HG02623 (cell line): Measurements from ENCODE around the gene TMEM150B.
A peak's percentile ranks its signal among the peaks of the same experiment; 100 is the strongest.
"Not testable (repeated sequence)": the region's sequence is repeated elsewhere in the genome, so short reads cannot be mapped to it uniquely, and the experiment has no call there.

Experiments used
- ATAC-seq: cut with Tn5 transposase; IDR thresholded peaks from one replicate; pipeline ENCODE4 v1.9.1; 2021; ENCODE audit warnings: moderate library complexity; ENCODE audit not compliant: unreplicated experiment

The TMEM150B gene

GRCh38 chr19:55339889-55340783, 15.0 kb upstream of the TMEM150B start:
- ATAC-seq: no peak

DNA sequence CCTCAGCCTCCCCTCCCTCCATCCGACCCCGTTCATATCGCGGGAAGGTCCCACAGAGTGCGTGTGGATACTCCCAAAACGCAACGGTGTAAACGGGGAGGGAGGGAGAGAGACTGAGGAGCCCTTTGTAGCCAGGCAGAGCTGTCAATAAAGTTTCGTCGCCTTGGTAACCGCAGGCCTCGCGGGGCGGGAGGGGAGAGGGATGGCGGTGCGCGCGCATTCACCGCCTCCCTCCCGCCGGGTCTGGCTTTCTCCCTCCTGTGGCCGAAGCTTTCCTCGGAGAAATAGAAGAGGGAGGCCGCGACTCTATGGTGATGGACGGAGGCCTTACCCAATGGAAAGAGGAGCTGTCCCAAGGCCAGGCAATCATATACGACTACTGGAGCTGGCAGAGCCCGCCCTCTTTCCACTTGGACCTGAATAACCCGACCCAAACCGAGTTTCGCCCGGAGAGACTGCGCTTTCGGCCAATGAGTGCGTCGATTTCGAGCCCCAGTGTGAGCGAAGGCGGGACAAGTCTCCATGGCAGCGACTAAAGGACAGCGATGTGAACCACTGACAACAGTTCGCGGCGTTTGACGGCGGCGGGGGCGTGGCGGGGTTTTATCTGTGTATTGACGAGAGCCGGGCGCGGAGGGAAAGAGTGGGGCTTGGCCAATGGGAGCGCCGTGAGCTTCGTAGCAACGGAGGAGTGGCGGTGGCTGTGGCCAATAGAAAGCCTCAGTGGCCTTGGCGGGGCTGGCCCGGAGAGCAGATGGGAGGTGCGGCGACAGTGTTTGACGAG, 14.2 kb upstream of the TMEM150B start, which contains the start of gene KMT5C:
KMT5C (plus strand) TSS at position 772 of the 784 bp plus-strand sequence. CDS start 2,061 bp downstream, outside the sequence.
- ATAC-seq: peak; percentile 82

GRCh38 chr19:55336101-55336500, 11.0 kb upstream of the TMEM150B start:
- ATAC-seq: no peak

DNA sequence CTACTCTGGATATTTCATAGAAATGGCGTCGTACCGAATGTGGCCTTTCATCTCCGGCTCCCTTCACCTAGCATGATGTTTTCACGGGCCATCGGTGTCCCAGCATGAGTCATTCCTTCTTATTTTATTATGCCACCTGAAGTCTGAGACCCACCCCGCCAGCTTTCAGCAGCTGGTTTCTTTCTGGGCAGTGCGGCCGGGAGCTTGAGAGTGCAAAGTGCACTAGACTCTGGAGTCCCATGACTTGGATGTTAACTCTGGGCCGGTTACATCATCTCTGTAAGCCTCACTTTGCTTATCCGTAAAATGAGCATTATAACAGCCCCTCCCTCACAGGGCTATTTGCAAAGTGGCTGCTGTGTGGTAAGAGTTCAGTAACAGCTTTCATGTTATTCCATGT, 8.7 kb upstream of the TMEM150B start:
- ATAC-seq: no peak

DNA sequence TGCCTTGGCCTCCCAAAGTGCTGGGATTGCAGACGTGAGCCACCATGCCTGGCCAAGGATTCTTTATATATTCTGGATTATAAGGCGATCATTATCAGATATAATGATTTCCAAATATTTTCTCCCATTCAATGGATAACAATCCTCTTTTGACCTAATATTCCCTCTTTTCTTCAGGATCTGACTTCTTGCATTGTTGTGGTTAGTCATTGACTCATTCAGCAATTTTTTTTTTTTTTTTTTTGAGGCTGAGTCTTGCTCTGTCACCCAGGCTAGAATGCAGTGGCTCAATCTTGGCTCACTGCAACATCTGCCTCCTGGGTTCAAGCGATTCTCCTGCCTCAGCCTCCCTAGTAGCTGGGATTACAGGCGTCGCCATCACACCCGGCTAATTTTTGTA, 4.7 kb upstream of the TMEM150B start:
- not testable (repeated sequence) for ATAC-seq

- not testable (repeated sequence) for ATAC-seq
These were observed 3.7 kb upstream of the TMEM150B start for GRCh38 chr19:55328774-55329318.

GRCh38 chr19:55324662-55325061, 479 bp downstream of the TMEM150B start:
- no peak for ATAC-seq

DNA sequence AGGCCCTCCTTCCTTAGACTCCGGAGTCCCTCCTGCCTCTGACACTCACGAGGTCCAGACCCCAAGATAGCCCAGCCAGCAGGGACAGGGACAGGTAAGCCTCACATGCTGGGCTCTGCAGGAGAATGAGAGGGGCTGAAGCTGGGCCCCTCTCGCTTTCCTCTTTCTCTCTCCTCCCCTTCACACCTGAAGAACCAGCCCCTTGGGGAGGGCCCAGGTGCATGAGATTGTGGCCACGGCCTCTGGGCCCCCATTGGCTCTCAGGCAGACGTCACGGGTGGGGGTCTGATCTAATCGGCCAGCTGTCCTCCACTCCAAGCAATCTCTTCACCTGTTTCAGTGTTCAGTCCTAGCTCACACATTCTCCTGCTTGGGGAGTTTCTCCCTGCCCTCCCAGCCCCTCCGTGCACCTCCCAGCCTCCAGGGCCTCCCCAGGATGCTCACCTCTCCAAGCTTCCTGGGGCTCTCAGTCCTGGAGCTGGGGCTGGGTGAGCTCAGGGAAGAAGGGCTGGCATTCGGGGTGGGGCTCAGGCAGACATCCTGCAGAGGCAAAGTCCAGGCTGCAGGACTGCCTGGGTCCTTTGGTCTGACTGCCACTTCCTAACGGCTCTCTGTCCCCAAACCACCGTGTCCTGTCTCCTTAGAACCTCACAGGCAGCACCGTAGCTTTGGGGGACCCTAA, 2.8 kb downstream of the TMEM150B start:
- no peak for ATAC-seq

DNA sequence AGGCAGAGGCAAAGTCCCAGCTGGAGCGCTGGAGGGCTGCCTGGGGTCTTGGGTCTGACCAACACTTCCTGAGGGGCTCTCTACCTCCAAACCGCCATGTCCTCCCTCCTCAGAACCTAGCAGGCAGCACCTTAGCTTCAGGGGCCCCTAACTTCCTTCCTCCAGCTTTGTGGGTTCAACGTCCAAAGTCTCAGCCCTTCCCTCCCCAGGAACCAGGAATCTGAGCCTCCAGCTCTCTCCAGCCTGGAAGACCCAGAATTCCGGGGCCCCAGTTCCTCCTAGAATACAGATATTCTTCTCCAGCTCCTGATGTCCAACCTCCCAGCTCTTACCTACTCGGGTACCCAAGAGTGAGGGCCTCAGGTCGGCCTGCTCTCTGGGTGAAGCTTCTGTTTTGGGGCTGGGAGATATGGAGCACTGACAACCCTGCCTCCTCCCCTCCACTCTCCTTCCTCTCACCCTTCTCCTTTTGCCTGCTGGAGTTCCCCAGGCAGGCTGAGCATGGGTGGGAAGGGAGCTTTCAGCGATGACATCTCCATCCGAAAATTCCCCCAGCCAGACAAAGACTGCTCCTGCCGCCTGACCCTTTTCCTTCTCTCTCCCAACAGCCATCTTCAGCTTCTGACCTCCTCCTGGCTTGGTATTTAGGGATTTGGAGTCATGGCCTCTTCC, 3.5 kb downstream of the TMEM150B start:
- no peak for ATAC-seq

GRCh38 chr19:55320844-55321419, 4.2 kb downstream of the TMEM150B start:
- no peak for ATAC-seq

GRCh38 chr19:55319785-55320184, 5.4 kb downstream of the TMEM150B start:
- ATAC-seq: no peak

DNA sequence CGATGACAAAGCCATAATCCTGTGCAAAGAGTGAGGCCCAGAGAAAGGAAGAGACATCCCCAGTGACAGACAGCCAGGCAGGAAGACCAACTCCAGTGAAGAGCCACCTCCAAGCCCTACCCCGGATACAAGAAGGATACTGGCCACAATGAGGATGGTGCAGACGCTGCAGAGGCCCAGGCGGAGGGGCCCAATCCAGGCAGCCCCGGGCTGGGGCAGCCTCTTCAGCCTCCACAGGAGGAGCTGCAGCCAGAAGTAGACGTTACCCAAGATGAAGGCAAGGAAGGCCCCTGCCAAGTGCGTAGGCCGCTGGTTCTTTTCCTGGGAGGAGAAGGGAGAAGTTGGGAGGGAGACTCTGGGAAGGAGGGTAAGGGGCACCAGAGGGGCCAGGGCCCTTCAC, 8.5 kb downstream of the TMEM150B start:
- no peak for ATAC-seq

DNA sequence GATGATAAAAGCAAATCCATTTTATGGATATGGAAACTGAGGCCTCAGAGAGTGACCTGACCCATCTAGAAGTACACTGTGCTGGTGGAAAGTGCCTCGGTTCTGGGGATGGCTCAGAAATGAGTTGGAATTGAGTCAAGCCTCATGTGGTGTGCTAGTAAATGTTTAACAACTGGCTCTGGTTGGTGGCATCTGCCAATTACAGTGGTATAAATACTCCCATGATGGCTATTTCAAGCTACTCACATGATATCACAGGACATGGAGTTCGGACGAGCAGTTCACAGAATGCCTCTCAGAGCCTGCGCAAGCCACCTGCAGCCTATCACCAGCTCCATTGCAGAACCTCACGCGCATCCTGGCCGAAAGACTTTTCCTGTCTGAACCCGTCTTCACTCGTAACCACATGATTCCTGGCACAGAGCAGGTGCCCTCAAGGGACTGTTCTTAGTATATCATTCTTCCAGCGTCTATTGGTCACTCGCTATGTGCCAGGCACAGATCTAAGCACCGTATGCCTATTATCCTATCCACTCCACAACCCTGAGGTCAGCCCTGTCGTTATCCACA, 9.1 kb downstream of the TMEM150B start:
- no peak for ATAC-seq

GRCh38 chr19:55314396-55314795, 10.7 kb downstream of the TMEM150B start:
- no peak for ATAC-seq

DNA sequence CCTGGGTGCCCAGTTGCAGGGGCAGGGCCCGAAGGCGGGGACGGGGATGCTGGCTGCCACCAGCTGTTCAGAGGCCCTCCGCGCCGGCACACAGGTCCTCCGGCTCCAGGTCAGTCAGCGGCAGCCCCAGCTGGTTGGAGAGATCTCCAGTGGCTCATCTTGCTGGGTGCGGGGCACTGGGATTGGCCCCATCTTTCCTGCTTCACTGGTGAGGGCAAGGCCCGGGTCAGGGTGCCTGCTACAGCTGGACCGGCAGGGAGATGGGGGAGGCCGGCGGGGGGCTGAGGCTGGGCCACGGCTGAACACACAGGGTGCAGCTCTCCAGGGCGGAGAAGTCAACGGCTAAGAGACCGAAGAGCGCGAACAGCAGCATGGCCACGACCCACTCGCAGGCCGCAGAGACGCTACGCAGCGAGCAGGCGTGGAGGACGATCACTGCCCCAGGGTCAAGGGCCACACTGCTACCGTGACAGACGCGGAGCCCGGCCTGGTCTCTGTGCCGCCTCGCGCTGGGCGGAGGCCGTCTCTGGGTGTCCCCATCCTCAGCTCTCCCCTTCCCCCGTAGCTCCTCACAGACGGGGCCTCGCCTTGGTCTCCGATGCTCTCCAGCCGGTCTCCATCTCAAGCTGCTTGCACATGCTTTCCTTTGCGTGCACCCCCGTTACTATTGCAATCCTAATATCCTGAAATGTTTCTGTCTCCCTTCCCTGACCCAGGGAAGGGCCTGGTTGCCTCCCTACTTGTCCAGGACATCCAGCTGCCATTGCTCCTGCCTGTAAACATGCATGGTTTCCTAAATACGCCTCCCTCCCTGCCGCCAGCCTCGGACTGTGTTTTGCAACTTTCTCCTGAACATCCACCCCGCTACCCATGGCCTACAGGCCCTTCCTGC, 12.3 kb downstream of the TMEM150B start:
- no peak for ATAC-seq

DNA sequence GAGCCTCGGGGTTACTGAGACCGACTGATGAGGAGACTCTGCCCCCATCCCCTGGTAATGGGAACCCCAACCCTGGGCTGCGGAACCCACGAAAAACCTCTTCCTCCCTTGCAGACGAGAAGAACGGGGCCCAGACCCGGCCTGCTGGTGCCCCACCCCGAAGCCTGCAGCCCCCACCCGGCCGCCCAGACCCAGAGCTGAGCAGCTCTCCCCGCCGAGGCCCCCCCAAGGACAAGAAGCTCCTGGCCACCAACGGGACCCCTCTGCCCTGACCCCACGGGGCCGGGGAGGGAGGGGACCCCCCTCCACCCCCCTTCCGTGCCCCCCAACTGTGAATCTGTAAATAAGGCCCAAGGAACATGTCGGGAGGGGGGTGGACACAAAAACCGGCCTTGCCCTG, 13.3 kb downstream of the TMEM150B start:
- no peak for ATAC-seq

GRCh38 chr19:55311397-55311796, 13.7 kb downstream of the TMEM150B start:
- no peak for ATAC-seq

- ATAC-seq: no peak
These were observed 14.6 kb downstream of the TMEM150B start for GRCh38 chr19:55310498-55310897.

DNA sequence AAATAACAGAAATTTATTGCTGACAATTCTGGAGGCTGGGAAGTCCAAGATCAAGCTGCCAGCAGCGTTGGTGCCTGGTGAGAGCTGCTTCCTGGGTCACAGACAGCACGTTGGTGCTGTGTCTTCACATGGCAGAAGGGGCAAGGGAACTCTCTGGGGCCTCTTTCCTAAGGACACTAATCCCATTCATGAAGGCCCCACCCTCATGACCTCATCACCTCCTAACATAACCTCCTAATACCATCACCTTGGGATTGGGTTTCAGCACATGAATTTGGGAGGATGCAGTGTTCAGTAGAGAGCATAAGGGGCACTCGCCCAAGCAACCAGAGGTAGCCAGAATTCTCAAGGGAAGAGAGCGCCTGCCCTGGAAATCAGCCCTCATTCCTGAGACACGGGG, 15.7 kb downstream of the TMEM150B start:
- ATAC-seq: no peak
